ENCODE measurements around the gene PTPN5. TPM values are rescaled to one million over a fixed set of nuclear protein-coding genes. Genes with fewer than 3 reads are reported as not detected.

Gene PTPN5
- total RNA-seq, 1 donor = not detected

Other genes with a start within 250 kb of the PTPN5 start
- 20.6 and 26.8 TPM in 2 replicates for gene UEVLD, start 203.1 kb downstream of the PTPN5 start, total RNA-seq
- gene MISFA, start 192.0 kb downstream of the PTPN5 start, total RNA-seq = under 0.01 and 0.29 TPM in 2 replicates
- gene SPTY2D1, start 157.5 kb downstream of the PTPN5 start, total RNA-seq = 19.2 and 21.0 TPM in 2 replicates
- gene TMEM86A, start 93.0 kb downstream of the PTPN5 start, total RNA-seq = 3.3 and 4.1 TPM in 2 replicates
- gene IGSF22, start 65.6 kb downstream of the PTPN5 start, total RNA-seq = not detected in 2 replicates
- gene MRGPRX1, start 147.6 kb upstream of the PTPN5 start, total RNA-seq = not detected in 2 replicates

Measured in osteoblast (primary cell).